ENCODE data around the gene CNTNAP2.

The CNTNAP2 gene

DNA sequence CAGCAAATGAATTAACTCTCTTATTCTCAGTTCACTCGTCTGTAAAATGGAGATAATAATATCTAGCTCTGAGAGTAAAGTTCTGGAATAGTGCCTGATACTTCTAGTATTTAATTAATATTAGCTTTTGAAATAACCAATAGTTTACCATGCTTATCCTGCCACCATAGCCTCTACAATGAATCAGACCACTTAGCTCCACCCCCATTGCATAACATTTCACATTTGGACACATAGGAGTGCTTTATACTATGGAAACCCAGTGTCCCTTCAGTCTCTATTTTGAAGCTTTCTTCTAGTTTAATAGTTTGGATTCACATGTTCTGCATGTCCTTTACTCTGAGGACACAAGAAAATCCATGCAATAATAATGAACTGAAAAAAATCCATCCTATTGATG, 2046.6 kb downstream of the CNTNAP2 start:
- DNase-seq (ENCODE audit: low read depth) = no peak
- TF ChIP-seq, protein P1, sequence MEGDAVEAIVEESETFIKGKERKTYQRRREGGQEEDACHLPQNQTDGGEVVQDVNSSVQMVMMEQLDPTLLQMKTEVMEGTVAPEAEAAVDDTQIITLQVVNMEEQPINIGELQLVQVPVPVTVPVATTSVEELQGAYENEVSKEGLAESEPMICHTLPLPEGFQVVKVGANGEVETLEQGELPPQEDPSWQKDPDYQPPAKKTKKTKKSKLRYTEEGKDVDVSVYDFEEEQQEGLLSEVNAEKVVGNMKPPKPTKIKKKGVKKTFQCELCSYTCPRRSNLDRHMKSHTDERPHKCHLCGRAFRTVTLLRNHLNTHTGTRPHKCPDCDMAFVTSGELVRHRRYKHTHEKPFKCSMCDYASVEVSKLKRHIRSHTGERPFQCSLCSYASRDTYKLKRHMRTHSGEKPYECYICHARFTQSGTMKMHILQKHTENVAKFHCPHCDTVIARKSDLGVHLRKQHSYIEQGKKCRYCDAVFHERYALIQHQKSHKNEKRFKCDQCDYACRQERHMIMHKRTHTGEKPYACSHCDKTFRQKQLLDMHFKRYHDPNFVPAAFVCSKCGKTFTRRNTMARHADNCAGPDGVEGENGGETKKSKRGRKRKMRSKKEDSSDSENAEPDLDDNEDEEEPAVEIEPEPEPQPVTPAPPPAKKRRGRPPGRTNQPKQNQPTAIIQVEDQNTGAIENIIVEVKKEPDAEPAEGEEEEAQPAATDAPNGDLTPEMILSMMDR (conservative IDR thresholded peaks at IDR 0.05; ENCODE audit: low read depth, low read length) = no peak
- no peak overlapping the region for H3K4me3 ChIP-seq (ENCODE audit: low read depth, low read length)

DNA sequence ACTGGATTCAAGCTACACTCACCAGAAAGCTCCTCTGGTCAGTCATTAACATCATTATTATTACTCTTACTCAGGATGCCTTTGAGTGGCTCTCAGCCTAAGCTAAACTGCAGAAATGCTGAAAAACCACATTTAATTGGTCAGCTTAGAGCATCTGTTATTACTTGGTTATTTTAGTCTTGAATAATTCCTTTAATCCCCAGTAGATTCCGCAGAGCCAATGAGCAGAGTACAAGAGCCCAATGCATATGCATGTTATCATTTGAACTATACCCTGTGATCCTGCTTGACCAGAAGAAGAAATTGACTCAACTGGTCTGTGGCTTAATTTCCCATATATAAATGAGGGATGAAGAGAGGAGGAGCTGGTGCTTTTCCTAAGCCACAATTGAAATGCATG, 2056.3 kb downstream of the CNTNAP2 start:
- TF ChIP-seq, protein P1 (conservative IDR thresholded peaks at IDR 0.05; ENCODE audit: low read depth, low read length) = no peak
- no peak overlapping the region for H3K4me3 ChIP-seq (ENCODE audit: low read depth, low read length)
- DNase-seq (ENCODE audit: low read depth) = no peak

DNA sequence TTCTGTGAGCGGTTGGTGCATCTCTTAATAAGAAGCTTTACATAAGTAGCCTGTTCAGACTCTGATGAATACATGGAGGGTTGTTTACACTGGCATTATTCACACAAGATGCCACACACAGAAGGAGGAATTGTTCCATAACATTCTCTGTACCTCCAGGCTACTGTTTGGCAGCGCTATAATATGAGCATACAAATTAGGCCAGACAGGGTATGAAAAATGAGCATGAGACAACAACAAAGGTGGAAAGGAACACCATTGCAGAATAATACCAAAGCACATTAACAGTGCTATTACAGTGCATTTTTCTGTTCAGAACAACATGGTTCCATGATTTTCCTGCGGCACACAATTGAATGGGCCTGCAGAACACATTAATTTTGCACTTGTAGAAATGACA, 2056.8 kb downstream of the CNTNAP2 start:
- DNase-seq (ENCODE audit: low read depth) = no peak
- H3K4me3 ChIP-seq (ENCODE audit: low read depth, low read length) = no peak overlapping the region

DNA sequence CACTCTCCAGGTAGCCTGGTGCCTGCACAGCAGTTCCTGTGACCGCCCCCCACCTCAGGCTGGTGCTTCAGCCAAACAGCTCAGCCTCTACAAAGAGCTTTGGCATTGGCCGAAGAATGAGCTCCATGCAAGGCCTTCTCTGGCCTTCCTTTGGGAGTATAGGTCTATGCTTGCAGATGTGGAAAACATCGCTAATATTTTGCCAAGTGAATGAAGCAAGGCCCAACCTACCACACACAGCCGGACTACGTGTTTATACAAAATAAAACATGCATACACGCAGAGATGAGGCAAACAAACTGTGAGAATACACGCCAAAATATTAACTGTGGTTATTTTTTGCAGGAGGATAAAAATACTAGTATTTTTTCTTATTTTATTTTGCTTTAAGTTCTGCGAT, 2057.8 kb downstream of the CNTNAP2 start:
- TF ChIP-seq, protein P1 (conservative IDR thresholded peaks at IDR 0.05; ENCODE audit: low read depth, low read length) = no peak
- DNase-seq (ENCODE audit: low read depth) = no peak
- no peak overlapping the region for H3K4me3 ChIP-seq (ENCODE audit: low read depth, low read length)

More for the DNA sequence above, 2056.8 kb downstream of the CNTNAP2 start:
- TF ChIP-seq, protein P1 (conservative IDR thresholded peaks at IDR 0.05; ENCODE audit: low read depth, low read length) = no peak

DNA sequence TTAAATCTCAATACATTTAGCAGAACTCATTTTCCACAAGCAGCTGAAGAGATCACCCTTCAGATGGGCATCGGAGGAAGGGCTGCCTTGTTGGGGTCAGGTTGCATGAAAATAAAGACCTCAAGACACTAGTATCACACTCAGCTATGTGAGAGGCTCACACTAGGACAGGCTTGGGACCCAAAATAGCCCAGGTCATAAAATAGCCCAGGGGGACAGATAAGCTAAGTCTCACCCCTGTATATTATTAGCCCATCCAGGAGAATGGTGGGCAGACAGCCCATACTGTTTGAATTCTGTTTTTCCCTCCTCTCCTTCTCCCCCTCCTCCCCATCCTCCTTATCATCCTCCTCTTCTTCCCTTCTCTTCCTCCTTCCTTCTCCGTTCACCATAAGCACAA, 2058.9 kb downstream of the CNTNAP2 start:
- H3K4me3 ChIP-seq (ENCODE audit: low read depth, low read length) = no peak overlapping the region
- no peak for DNase-seq (ENCODE audit: low read depth)
- TF ChIP-seq, protein P1 (conservative IDR thresholded peaks at IDR 0.05; ENCODE audit: low read depth, low read length) = no peak

DNA sequence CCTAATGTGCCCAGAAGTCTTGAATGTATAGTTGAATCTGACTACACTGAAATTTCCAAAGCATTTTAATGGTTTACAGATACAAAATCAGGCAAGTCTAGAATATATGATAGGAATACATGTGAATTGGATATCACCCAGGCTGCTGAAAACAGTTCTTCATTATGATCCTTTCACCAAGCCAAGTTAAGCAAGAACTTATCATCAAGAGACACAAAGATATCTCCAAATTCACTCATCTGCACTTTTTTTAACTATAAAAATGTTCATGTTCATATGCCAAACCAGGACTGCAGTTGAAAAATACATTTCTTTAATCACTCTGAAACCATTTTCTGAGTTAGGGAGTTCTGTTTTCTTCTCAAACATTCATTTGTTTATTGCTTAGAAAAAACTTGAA, 2061.4 kb downstream of the CNTNAP2 start:
- TF ChIP-seq, protein P1 (conservative IDR thresholded peaks at IDR 0.05; ENCODE audit: low read depth, low read length) = no peak
- no peak for DNase-seq (ENCODE audit: low read depth)
- no peak overlapping the region for H3K4me3 ChIP-seq (ENCODE audit: low read depth, low read length)

DNA sequence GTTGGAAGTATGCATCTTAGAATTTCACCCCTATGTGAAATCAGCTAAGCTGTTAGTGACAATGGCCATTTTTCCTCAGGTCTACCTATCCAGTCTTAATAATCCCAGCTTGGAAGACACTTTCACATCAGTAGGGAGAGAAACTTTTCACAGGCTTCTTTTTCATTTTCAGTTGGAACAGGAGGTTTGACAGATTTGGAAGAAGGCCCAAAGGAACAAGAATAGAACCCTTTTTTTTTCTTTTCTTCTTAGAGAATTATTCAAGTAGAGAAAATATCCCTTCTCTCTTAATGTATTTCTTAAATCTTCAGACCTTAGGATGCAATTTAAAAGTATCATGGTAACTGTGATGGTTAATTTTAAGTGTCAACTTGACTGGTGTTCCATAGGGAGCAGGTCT, 2063.5 kb downstream of the CNTNAP2 start:
- DNase-seq (ENCODE audit: low read depth) = no peak
- TF ChIP-seq, protein P1 (conservative IDR thresholded peaks at IDR 0.05; ENCODE audit: low read depth, low read length) = no peak
- H3K4me3 ChIP-seq (ENCODE audit: low read depth, low read length) = no peak overlapping the region

Data from choroid plexus epithelial cell (primary cell).